Esophagus muscularis mucosa (tissue), 4 donors: ENCODE data around the gene KMT5B. TPM values are rescaled to one million over a fixed set of nuclear protein-coding genes. Genes with fewer than 3 reads are reported as not detected.

Source experiments
- DNase-seq: peaks from one replicate; pipeline ENCODE4 v3.0.0-alpha.2; 2017; ENCODE audit errors: extremely low spot score
- H3K27ac ChIP-seq, 4 donors: fragments of 200-600 bp; sonication (generic); replicated peaks in 1 of 4; 1 replicate in 3 of 4; 2 replicates in 1 of 4; pipeline ENCODE4 v1.5.1; 2016 to 2019; ENCODE audit warnings: mild to moderate bottlenecking in 1 of 4
- H3K27me3 ChIP-seq, 4 donors: fragments of 200-600 bp; sonication (generic); one replicate each; pipeline versions ENCODE4 v1.5.1 to v1.6.0; 2016 to 2019
- H3K36me3 ChIP-seq, 4 donors: fragments of 200-600 bp; sonication (generic); one replicate each; pipeline ENCODE4 v1.5.1; 2016 to 2019
- H3K4me1 ChIP-seq, 4 donors: fragments of 200-600 bp; sonication (generic); one replicate each; pipeline ENCODE4 v1.5.1; 2016 to 2019
- H3K4me3 ChIP-seq, 4 donors: fragments of 200-600 bp; sonication (generic); 1 replicate in 2 of 4; 2 replicates in 2 of 4; pipeline ENCODE4 v1.5.1; 2016 to 2019; ENCODE audit warnings: mild to moderate bottlenecking in 4 of 4, moderate library complexity in 1 of 4
- H3K9me3 ChIP-seq, 4 donors: fragments of 200-600 bp; sonication (generic); 1 replicate in 3 of 4; 2 replicates in 1 of 4; pipeline ENCODE4 v1.5.1; 2016 to 2019
- EP300 ChIP-seq: sonication (generic); formaldehyde crosslinking; IDR thresholded peaks from one replicate; pipeline ENCODE4 v1.6.1; 2017; ENCODE audit warnings: antibody characterized with exemption
- POLR2A ChIP-seq: fragments of 450-650 bp; IDR thresholded peaks from one replicate; pipeline ENCODE4 v1.6.1; 2017; ENCODE audit warnings: antibody characterized with exemption, moderate library complexity, mild to moderate bottlenecking, low read depth
- POLR2AphosphoS5 ChIP-seq, 2 donors: sonication (generic); formaldehyde crosslinking; IDR thresholded peaks; one replicate each; pipeline ENCODE4 v1.6.1; 2017; ENCODE audit warnings: antibody characterized with exemption in 2 of 2
- WGBS: methylation state at CpG from one replicate; pipeline ENCODE4 v1.1.5; 2018; 5-methylcytosine and 5-hydroxymethylcytosine counted together
- intact Hi-C: fragments of 100-400 bp; cut with DNase I; formaldehyde crosslinking; loops from one replicate; pipeline ENCODE4 v1.15.1; 2023
- total RNA-seq, 4 donors: library from RNA; depleted of rRNA; stranded (reverse); fragments of >200 nt; gene quantifications; one replicate each; pipeline versions ENCODE4 v1.1.0 to v1.2.1, GENCODE V29; 2016
- TF ChIP-seq, protein P1 (sequence below), 3 experiments: fragments of 200-600 bp in 2 of 3; fragments of 450-650 bp in 1 of 3; sonication (generic) in 2 of 3; IDR thresholded peaks; one replicate each; pipeline ENCODE4 v1.5.1; 2017 to 2019; ENCODE audit warnings: antibody characterized with exemption in 3 of 3, mild to moderate bottlenecking in 2 of 3, moderate library complexity in 1 of 3

The KMT5B gene
- total RNA-seq, 4 donors from 2014 or later, result 28.7 to 49.4 (median 43.3) TPM

DNA sequence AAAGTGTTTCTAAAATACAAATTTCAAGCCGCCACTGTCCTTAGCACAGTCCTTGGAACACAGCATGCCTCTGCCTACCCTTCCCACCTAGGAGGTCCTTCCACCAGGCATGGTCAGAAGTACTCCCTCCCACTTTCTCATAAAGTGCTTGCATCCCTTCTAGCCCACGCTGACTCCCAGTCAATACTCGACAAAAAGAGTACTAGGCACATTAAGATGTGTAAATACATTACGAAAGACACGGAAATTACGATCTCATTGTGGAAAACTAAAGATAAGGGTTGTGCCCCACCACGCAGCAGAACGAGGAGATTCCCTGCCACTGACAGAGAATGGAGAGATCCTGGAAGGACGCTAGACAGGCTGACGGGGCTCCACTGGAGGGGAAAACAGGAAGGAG is 105.4 kb downstream of the KMT5B start:
- intact Hi-C loops, result no loop called here
- DNase-seq, result no peak

DNA sequence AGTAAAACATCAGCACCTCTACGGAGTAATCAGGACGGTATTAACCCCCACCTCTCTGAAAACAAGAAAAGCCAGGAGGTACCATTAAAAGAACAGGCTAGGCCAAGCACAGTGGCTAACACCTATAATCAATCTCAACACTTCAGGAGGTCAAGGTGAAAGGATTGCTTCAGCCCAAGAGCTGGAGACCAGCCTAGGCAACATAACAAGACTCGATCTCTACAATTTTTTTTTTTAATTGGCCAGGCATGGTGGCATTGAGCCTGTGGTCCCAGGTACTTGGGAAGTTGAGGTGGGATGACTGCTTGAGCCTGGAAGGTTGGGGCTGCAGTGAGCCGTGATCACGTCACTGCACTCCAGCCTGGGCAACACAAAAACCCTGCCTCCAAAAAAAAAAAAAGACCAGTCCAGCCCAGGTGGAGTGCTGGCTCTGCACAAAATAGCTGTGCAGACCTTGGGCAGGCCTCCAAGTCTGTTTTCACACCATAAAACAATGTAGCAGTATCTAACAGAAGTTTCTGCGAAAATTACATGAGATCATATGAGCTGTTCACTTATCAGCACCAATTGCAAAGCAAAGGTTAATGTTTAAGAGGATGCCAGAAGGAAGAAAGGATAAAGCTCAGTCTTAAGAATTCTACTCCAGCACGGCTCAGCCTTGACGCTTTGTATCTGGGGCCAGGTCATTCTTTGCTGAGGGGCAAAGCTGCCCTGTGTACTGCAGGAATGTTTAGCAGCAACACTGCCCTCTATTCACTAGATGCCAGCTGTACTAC is 106.7 kb downstream of the KMT5B start:
- no peak for DNase-seq
- 49% methylated on average over 8 of the region's 8 CpGs for WGBS
- intact Hi-C loops, result no loop called here
- Histone ChIP-seq H3K27ac (peak overlapping the region in 2 of 4 donors; percentile 7 to 30), H3K4me1 (peaks cover 13 to 22% (median 15%) of the 10 kb centered on the region in 4 donors), H3K4me3 (no peak overlapping the region), H3K9me3 (no peaks in the 10 kb centered on the region), H3K27me3 (no peaks in the 10 kb centered on the region), H3K36me3 (peaks cover 0 to 5% (median 0%) of the 10 kb centered on the region in 4 donors)
- TF ChIP-seq, protein P1, sequence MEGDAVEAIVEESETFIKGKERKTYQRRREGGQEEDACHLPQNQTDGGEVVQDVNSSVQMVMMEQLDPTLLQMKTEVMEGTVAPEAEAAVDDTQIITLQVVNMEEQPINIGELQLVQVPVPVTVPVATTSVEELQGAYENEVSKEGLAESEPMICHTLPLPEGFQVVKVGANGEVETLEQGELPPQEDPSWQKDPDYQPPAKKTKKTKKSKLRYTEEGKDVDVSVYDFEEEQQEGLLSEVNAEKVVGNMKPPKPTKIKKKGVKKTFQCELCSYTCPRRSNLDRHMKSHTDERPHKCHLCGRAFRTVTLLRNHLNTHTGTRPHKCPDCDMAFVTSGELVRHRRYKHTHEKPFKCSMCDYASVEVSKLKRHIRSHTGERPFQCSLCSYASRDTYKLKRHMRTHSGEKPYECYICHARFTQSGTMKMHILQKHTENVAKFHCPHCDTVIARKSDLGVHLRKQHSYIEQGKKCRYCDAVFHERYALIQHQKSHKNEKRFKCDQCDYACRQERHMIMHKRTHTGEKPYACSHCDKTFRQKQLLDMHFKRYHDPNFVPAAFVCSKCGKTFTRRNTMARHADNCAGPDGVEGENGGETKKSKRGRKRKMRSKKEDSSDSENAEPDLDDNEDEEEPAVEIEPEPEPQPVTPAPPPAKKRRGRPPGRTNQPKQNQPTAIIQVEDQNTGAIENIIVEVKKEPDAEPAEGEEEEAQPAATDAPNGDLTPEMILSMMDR (IDR thresholded peaks at IDR 0.05), result no peak
- TF ChIP-seq POLR2A, result no peak
- TF ChIP-seq POLR2AphosphoS5 (IDR thresholded peaks at IDR 0.05), result no peak
- no peak for TF ChIP-seq EP300

More for the DNA sequence above, 105.4 kb downstream of the KMT5B start:
- H3K27me3 ChIP-seq, result no peaks in the 10 kb centered on the region
- TF ChIP-seq EP300, result no peak
- TF ChIP-seq, protein P1 (IDR thresholded peaks at IDR 0.05), result no peak
- no peak for TF ChIP-seq POLR2AphosphoS5 (IDR thresholded peaks at IDR 0.05)
- no peak for TF ChIP-seq POLR2A
- H3K4me3 ChIP-seq, result no peak overlapping the region
- peaks cover 0 to 5% (median 0%) of the 10 kb centered on the region in 4 donors for H3K36me3 ChIP-seq
- H3K9me3 ChIP-seq, result no peaks in the 10 kb centered on the region
- WGBS, result 85% methylated on average over 10 of the region's 10 CpGs
- peaks cover 13 to 22% (median 14%) of the 10 kb centered on the region in 4 donors for H3K4me1 ChIP-seq
- H3K27ac ChIP-seq, result no peak overlapping the region

Other genes starting within 250 kb of the KMT5B start
- gene UNC93B1, start 209.2 kb downstream of the KMT5B start, total RNA-seq, result 10 to 100 TPM; 16.6 to 38.4 (median 31.6) TPM
- gene ALDH3B1, start 203.0 kb downstream of the KMT5B start, total RNA-seq, result 10 to 100 TPM; 10.6 to 17.2 (median 12.6) TPM
- gene NDUFS8, start 182.6 kb downstream of the KMT5B start, total RNA-seq, result 100 to 1,000 TPM; 178 to 271 (median 198) TPM
- 100 to 1,000 TPM in 1 of 4 donors, 10 to 100 TPM in 3; 61.6 to 124 (median 81.4) TPM for gene TCIRG1, start 174.3 kb downstream of the KMT5B start, total RNA-seq
- 10 to 100 TPM; 13.8 to 20.3 (median 18.3) TPM for gene CHKA, start 91.9 kb downstream of the KMT5B start, total RNA-seq
- 10 to 100 TPM; 27.0 to 41.5 (median 31.5) TPM for gene C11orf24, start 58.7 kb upstream of the KMT5B start, total RNA-seq
- 10 to 100 TPM; 34.0 to 78.4 (median 56.2) TPM for gene LRP5, start 99.3 kb upstream of the KMT5B start, total RNA-seq
- 100 to 1,000 TPM; 106 to 132 (median 116) TPM for gene PPP6R3, start 247.5 kb upstream of the KMT5B start, total RNA-seq